ENCODE measurements around the gene DDR1. TPM values are rescaled to one million over a fixed set of nuclear protein-coding genes. Genes with fewer than 3 reads are reported as not detected.
"Not testable (repeated sequence)": the region's sequence is repeated elsewhere in the genome, so short reads cannot be mapped to it uniquely, and the experiment has no call there.

The DDR1 gene
- total RNA-seq, 2 donors from 2014 or later = 178 to 182 TPM

GRCh38 chr6:30862156-30862875, 22.0 kb upstream of the DDR1 start:
- DNase-seq (ENCODE audit: low spot score) = no peak
- H3K36me3 ChIP-seq = no peaks in the 10 kb centered on the region
- WGBS = 55% methylated on average over 10 of the region's 10 CpGs
- no peak overlapping the region for H3K4me3 ChIP-seq
- no peaks in the 10 kb centered on the region for H3K4me1 ChIP-seq (replicated peaks)
- intact Hi-C loops (cut with DNase I) = no loop called here
- no peak for TF ChIP-seq POLR2A (IDR thresholded peaks at IDR 0.05)
- no peak overlapping the region for H3K27ac ChIP-seq
- H3K27me3 ChIP-seq (replicated peaks; ENCODE audit: insufficient read depth) = no peaks in the 10 kb centered on the region
- no peaks in the 10 kb centered on the region for H3K9me3 ChIP-seq

DNA sequence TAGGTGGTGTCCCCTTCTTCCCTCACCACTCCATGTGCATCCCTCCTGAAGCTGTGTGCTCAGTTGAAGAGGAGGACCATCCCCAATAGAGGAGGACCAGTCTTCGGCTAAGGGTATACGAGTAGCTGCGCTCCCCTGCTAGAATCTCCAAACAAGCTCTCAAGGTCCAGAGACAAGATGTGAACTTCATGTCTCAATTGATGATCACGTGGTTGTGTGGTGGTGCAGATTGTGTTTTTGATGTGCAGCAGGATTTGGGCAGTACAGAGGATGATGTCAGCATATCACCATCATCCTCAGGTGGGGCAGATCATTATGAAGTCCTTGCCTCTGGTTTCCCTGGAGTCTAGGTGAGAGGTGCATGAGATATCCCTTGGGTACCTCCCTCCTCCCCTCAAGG, 20.0 kb upstream of the DDR1 start:
- no peak overlapping the region for H3K4me3 ChIP-seq
- WGBS = 93% methylated on average over 4 of the region's 4 CpGs
- intact Hi-C loops (cut with DNase I) = no loop called here
- TF ChIP-seq CTCF (IDR thresholded peaks at IDR 0.05) (no peak), POLR2A (IDR thresholded peaks at IDR 0.05) (no peak), POLR2AphosphoS5 (IDR thresholded peaks at IDR 0.05) (no peak)
- no peak overlapping the region for H3K27ac ChIP-seq
- no peaks in the 10 kb centered on the region for H3K4me1 ChIP-seq (replicated peaks)
- DNase-seq (ENCODE audit: low spot score) = no peak
- H3K9me3 ChIP-seq = no peaks in the 10 kb centered on the region
- H3K27me3 ChIP-seq (replicated peaks; ENCODE audit: insufficient read depth) = no peaks in the 10 kb centered on the region
- no peaks in the 10 kb centered on the region for H3K36me3 ChIP-seq

GRCh38 chr6:30869241-30869749, 15.0 kb upstream of the DDR1 start:
- H3K36me3 ChIP-seq; DNase-seq (ENCODE audit: low spot score); H3K4me3 ChIP-seq; H3K9me3 ChIP-seq; intact Hi-C loops (cut with DNase I); H3K4me1 ChIP-seq (replicated peaks); H3K27me3 ChIP-seq (replicated peaks; ENCODE audit: insufficient read depth); H3K27ac ChIP-seq: not testable (repeated sequence)
- WGBS = 54% methylated on average over 12 of the region's 12 CpGs

GRCh38 chr6:30870546-30870945, 13.8 kb upstream of the DDR1 start:
- intact Hi-C loops (cut with DNase I) = no loop called here
- no peak overlapping the region for H3K27ac ChIP-seq

DNA sequence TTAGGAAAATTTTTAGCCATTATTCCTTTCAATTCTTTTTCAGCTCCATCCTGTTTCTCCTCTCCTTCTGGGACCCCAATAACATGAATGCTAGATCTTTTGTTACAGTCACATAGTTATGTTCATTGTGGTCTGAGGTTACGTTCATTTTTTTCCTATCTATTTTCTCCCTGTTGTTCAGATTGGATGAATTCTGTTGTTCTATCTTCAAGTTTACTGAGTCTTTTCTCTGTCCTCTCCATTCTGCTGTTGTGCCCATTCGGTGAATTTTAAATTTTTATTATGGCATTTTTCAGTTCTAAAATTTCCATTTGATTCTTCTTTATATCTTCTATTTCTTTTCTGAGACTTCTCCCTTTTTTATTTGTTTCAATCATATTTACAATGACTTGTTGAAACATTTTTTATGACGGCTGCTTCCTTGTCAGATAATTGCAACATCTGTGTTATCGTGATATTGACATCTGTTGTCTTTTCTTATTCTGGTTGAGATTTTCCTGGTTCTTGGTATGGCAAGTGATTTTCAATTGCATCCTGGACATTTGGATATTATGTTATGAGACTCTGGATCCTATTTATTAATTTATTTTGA, 12.6 kb upstream of the DDR1 start:
- Histone ChIP-seq H3K9me3 (no peaks in the 10 kb centered on the region), H3K36me3 (no peaks in the 10 kb centered on the region), H3K4me1 (replicated peaks) (peaks cover 5% of the 10 kb centered on the region), H3K27ac (no peak overlapping the region), H3K4me3 (no peak overlapping the region), H3K27me3 (replicated peaks; ENCODE audit: insufficient read depth) (no peaks in the 10 kb centered on the region)
- intact Hi-C loops (cut with DNase I) = no loop called here
- DNase-seq (ENCODE audit: low spot score) = no peak
- TF ChIP-seq POLR2A (IDR thresholded peaks at IDR 0.05) (no peak), CTCF (IDR thresholded peaks at IDR 0.05) (no peak), POLR2AphosphoS5 (IDR thresholded peaks at IDR 0.05) (no peak)
- 82% methylated on average over 4 of the region's 4 CpGs for WGBS

More at GRCh38 chr6:30870546-30870945, 13.8 kb upstream of the DDR1 start:
- Histone ChIP-seq H3K9me3 (no peaks in the 10 kb centered on the region), H3K4me3 (no peak overlapping the region), H3K4me1 (replicated peaks) (no peaks in the 10 kb centered on the region), H3K27me3 (replicated peaks; ENCODE audit: insufficient read depth) (no peaks in the 10 kb centered on the region), H3K36me3 (no peaks in the 10 kb centered on the region)
- no peak for TF ChIP-seq POLR2A (IDR thresholded peaks at IDR 0.05)
- no peak for TF ChIP-seq POLR2AphosphoS5 (IDR thresholded peaks at IDR 0.05)
- TF ChIP-seq CTCF (IDR thresholded peaks at IDR 0.05) = no peak
- DNase-seq (ENCODE audit: low spot score) = no peak
